Ovary (tissue), 9 donors: ENCODE measurements around the gene TNKS2. TPM values are rescaled to one million over a fixed set of nuclear protein-coding genes. Genes with fewer than 3 reads are reported as not detected.

ENCODE experiments used
- DNase-seq, 5 donors: peaks; one replicate each; pipeline ENCODE4 v3.0.0-alpha.2; 2019 to 2020
- H3K27ac ChIP-seq, 2 donors: fragments of 200-600 bp; one replicate each; pipeline versions ENCODE4 v1.5.1 to v1.8.0; 2019 to 2022
- H3K27me3 ChIP-seq: fragments of 200-600 bp; one replicate; pipeline ENCODE4 v1.8.0; 2022
- H3K36me3 ChIP-seq: fragments of 200-600 bp; sonication (generic); one replicate; pipeline ENCODE4 v1.5.1; 2019
- H3K4me1 ChIP-seq: one replicate; pipeline ENCODE4 v1.8.1; 2013; ENCODE audit warnings: mild to moderate bottlenecking, moderate library complexity; ENCODE audit not compliant: insufficient read depth
- H3K4me3 ChIP-seq: fragments of 200-600 bp; sonication (generic); one replicate; pipeline ENCODE4 v1.5.1; 2017
- H3K9me3 ChIP-seq, 2 donors: fragments of 200-600 bp in 1 of 2; sonication (generic) in 1 of 2; one replicate each; pipeline versions ENCODE4 v1.5.1 to v1.8.1; 2013 to 2019; ENCODE audit warnings: mild to moderate bottlenecking in 1 of 2, moderate library complexity in 1 of 2
- EP300 ChIP-seq: sonication (generic); formaldehyde crosslinking; IDR thresholded peaks from one replicate; pipeline ENCODE4 v1.6.1; 2017; ENCODE audit warnings: antibody characterized with exemption
- POLR2A ChIP-seq: fragments of 450-650 bp; IDR thresholded peaks from one replicate; pipeline ENCODE4 v1.6.1; 2017; ENCODE audit warnings: antibody characterized with exemption, mild to moderate bottlenecking, moderate library complexity
- WGBS, 3 donors: extraction: QIAGEN DNeasy Blood & Tissue Kit in 1 of 3; methylation state at CpG; one replicate each; pipeline versions ENCODE4 v1.1.5 to v1.1.7; 2013 to 2017; 5-methylcytosine and 5-hydroxymethylcytosine counted together
- intact Hi-C, 4 donors: fragments of 100-400 bp; cut with DNase I; formaldehyde crosslinking; loops; one replicate each; pipeline versions ENCODE4 v1.11.0 to v1.15.1; 2022 to 2023
- polyA plus RNA-seq, 2 donors: library from polyadenylated mRNA; stranded (reverse); fragments of 200-250 nt in 1 of 2; fragments of 350-450 nt in 1 of 2; fragmentation: Illumina TruSeq in 1 of 2; extraction: RNeasy Lipid Tissue Mini Kit (QIAGEN cat#74804) in 1 of 2; gene quantifications; one replicate each; pipeline ENCODE4 v1.2.3, GENCODE V29; 2013 to 2014
- total RNA-seq, 7 donors: library from RNA; depleted of rRNA in 2 of 7; stranded (reverse); fragments of >200 nt in 2 of 7; fragmentation: NEBNext Ultra II Directional in 3 of 7; extraction: Animal tissue kit (Norgen Biotek cat#: 25700) in 3 of 7; gene quantifications; one replicate each; pipeline versions ENCODE4 v1.1.0 to v1.2.4, GENCODE V29; 2016 to 2023
- TF ChIP-seq, protein P1 (sequence below), 3 donors: fragments of 450-650 bp in 2 of 3; fragments of 200-600 bp in 1 of 3; IDR thresholded peaks; one replicate each; pipeline versions ENCODE4 v1.5.1 to v1.8.0; 2016 to 2022; ENCODE audit warnings: antibody characterized with exemption in 3 of 3, mild to moderate bottlenecking in 1 of 3
- donor health status: DM: no; HTN: no; CAD: no; lungs with moderate emphysema.
- donor health status: DM: no; HTN: no; CAD: no.
- donor health status: Bipolar disorder and iron deficiency.
- donor health status: DM: yes; HTN: yes; CAD: no.
- donor health status: DM: no; HTN: no; CAD: no.
- donor health status: DM: yes; HTN: yes; CAD: no.

The TNKS2 gene
- total and polyA plus RNA-seq, 9 donors, result 19.4 to 52.6 (median 42.8) TPM

DNA sequence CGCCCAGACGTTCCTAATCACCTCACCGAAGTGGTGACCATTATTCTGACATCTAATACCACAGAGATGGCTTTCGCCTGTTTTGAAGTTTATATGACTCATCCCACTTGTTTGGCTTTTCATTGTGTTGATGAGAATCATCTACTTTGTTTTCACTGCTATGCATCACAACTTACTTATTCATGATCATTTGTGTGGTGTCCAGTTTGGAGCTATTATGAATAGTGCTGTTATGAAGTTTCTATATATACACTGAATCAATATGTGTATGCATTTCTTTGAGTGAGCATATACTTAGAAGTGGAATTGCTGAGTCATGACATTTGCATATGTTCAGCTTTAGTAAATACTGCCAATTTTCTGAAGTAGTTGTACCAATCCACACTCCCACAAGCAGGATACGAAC, 38.6 kb upstream of the TNKS2 start:
- TF ChIP-seq, protein P1, sequence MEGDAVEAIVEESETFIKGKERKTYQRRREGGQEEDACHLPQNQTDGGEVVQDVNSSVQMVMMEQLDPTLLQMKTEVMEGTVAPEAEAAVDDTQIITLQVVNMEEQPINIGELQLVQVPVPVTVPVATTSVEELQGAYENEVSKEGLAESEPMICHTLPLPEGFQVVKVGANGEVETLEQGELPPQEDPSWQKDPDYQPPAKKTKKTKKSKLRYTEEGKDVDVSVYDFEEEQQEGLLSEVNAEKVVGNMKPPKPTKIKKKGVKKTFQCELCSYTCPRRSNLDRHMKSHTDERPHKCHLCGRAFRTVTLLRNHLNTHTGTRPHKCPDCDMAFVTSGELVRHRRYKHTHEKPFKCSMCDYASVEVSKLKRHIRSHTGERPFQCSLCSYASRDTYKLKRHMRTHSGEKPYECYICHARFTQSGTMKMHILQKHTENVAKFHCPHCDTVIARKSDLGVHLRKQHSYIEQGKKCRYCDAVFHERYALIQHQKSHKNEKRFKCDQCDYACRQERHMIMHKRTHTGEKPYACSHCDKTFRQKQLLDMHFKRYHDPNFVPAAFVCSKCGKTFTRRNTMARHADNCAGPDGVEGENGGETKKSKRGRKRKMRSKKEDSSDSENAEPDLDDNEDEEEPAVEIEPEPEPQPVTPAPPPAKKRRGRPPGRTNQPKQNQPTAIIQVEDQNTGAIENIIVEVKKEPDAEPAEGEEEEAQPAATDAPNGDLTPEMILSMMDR (IDR thresholded peaks at IDR 0.05), result no peak
- no peak for TF ChIP-seq POLR2A
- TF ChIP-seq EP300, result no peak
- H3K36me3 ChIP-seq, result no peaks in the 10 kb centered on the region
- H3K9me3 ChIP-seq, result no peaks in the 10 kb centered on the region
- WGBS, 3 donors, result 81 to 87% (median 82%) methylated on average over 5 of the region's 5 CpGs
- intact Hi-C loops, result no loop called here
- no peak for DNase-seq
- no peaks in the 10 kb centered on the region for H3K27me3 ChIP-seq
- H3K4me3 ChIP-seq, result no peak overlapping the region
- H3K27ac ChIP-seq, result no peak overlapping the region
- H3K4me1 ChIP-seq, result no peaks in the 10 kb centered on the region

DNA sequence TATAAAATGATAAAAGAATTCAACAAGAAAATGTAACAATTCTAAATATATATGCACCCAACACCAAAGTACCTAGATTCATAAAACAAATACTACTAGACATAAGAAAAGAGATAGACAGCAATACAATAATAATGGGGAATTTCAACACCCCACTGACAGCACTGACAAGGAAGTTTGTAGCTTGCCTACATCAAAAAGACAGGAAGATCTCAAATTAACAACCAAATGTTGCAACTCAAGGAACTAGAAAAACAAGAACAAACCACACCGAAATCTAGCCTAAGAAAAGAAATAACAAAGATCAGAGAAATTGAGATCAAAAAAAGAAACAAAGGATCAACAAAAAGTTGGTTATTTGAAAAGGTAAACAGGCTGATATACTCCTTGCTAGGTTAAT, 36.5 kb upstream of the TNKS2 start:
- Histone ChIP-seq H3K4me1 (no peaks in the 10 kb centered on the region), H3K27me3 (no peaks in the 10 kb centered on the region), H3K4me3 (no peak overlapping the region), H3K27ac (no peak overlapping the region), H3K9me3 (no peaks in the 10 kb centered on the region), H3K36me3 (no peaks in the 10 kb centered on the region)
- WGBS, 3 donors, result 84 to 86% (median 86%) methylated on average over 1 of the region's 1 CpG
- TF ChIP-seq POLR2A (no peak), EP300 (no peak)
- TF ChIP-seq, protein P1 (IDR thresholded peaks at IDR 0.05), result no peak
- no peak for DNase-seq
- intact Hi-C loops, result loop anchor here in 3 of 4 donors (10.0 kb wide), 1 partner anchor 153 kb away; no protein-coding TSS in a partner anchor

DNA sequence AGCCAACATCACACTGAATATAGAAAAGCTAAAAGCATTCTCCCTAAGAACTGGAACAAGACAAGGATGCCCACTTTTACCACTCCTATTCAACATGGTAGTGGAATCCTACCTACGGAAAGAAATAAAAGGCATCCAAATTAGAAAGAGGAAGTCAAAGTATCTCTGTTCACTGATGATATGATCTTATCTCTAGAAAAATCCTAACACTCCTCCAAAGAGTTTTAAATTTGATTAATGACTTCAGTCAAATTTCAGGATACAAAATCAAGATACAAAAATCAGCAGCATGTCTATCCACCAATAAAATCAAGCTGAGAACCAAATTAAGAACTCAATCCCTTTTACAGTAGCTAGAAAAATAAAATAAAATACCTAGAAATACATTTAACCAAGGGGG, 35.3 kb upstream of the TNKS2 start:
- no peaks in the 10 kb centered on the region for H3K9me3 ChIP-seq
- no peaks in the 10 kb centered on the region for H3K4me1 ChIP-seq
- WGBS, 3 donors, result 72 to 88% (median 77%) methylated on average over 1 of the region's 1 CpG
- H3K4me3 ChIP-seq, result no peak overlapping the region
- intact Hi-C loops, result loop anchor here in 3 of 4 donors (10.0 kb wide), 1 partner anchor 152 kb away; no protein-coding TSS in a partner anchor
- H3K27ac ChIP-seq, result no peak overlapping the region
- TF ChIP-seq, protein P1 (IDR thresholded peaks at IDR 0.05), result no peak
- TF ChIP-seq EP300, result no peak
- TF ChIP-seq POLR2A, result no peak
- H3K36me3 ChIP-seq, result no peaks in the 10 kb centered on the region
- H3K27me3 ChIP-seq, result no peaks in the 10 kb centered on the region
- no peak for DNase-seq

DNA sequence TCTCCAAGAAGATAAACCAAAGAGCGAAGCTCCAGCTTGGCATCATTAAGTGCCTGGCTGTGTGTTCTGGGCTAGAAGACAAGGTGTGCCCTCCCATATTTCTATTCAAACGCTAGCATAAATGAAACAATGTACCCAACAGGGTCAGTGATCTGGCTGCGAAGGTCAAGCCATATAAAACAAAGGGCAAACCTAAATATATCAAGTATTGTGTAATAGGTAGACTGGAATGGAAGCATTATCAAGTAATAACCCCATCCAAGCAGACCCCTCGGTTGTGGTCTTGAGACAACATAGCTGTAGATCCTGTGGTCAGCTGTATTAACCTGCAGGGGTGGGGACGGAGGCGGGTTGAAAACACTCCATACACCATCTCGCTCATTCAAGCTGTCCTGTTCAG, 31.6 kb upstream of the TNKS2 start:
- no peak for DNase-seq
- intact Hi-C loops, result loop anchor here in 3 of 4 donors (10.0 kb wide), 1 partner anchor 148 kb away; no protein-coding TSS in a partner anchor
- WGBS, 3 donors, result 88 to 93% (median 89%) methylated on average over 7 of the region's 7 CpGs

More for the DNA sequence above, 31.6 kb upstream of the TNKS2 start:
- Histone ChIP-seq H3K36me3 (no peaks in the 10 kb centered on the region), H3K4me3 (no peak overlapping the region), H3K9me3 (no peaks in the 10 kb centered on the region), H3K27ac (no peak overlapping the region), H3K4me1 (no peaks in the 10 kb centered on the region), H3K27me3 (no peaks in the 10 kb centered on the region)
- TF ChIP-seq POLR2A, result no peak
- TF ChIP-seq, protein P1 (IDR thresholded peaks at IDR 0.05), result no peak
- no peak for TF ChIP-seq EP300
